HL-60 (cell line): ENCODE data around the gene GIT2.

Experiments used
- POLR2AphosphoS5 ChIP-seq: IDR thresholded peaks from 2 replicates; pipeline ENCODE4 v1.6.1; 2012; ENCODE audit warnings: low read depth
- TF ChIP-seq, protein P1 (sequence below): IDR thresholded peaks from one replicate; pipeline ENCODE4 v1.5.1; 2011; ENCODE audit warnings: low read length, control low read depth, inconsistent platforms; ENCODE audit not compliant: insufficient read depth
- TF ChIP-seq, protein P2 (sequence below): IDR thresholded peaks from 2 replicates; pipeline ENCODE4 v1.6.1; 2012; ENCODE audit warnings: low read depth; ENCODE audit not compliant: insufficient replicate concordance

DNA sequence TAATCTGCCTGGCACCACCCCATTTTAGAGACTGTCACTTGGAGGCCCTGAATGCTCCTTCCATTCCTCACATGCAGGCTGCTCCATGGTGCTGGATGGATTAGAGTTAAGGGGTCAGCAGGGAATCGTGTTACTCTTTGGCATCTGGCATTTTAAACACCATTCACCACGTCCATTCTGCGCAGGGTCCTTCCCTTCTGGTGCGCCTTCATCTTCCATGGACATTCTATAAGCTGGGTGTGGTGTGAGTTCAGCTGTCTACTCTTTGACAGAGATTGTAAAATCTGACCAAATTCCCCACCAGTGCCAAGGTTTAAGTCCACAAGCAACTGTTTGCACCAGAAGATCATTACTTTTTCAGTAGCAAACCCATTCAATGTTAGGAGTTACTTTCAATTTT, 47.8 kb downstream of the GIT2 start:
- TF ChIP-seq, protein P1, sequence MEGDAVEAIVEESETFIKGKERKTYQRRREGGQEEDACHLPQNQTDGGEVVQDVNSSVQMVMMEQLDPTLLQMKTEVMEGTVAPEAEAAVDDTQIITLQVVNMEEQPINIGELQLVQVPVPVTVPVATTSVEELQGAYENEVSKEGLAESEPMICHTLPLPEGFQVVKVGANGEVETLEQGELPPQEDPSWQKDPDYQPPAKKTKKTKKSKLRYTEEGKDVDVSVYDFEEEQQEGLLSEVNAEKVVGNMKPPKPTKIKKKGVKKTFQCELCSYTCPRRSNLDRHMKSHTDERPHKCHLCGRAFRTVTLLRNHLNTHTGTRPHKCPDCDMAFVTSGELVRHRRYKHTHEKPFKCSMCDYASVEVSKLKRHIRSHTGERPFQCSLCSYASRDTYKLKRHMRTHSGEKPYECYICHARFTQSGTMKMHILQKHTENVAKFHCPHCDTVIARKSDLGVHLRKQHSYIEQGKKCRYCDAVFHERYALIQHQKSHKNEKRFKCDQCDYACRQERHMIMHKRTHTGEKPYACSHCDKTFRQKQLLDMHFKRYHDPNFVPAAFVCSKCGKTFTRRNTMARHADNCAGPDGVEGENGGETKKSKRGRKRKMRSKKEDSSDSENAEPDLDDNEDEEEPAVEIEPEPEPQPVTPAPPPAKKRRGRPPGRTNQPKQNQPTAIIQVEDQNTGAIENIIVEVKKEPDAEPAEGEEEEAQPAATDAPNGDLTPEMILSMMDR, result no peak
- TF ChIP-seq, protein P2, sequence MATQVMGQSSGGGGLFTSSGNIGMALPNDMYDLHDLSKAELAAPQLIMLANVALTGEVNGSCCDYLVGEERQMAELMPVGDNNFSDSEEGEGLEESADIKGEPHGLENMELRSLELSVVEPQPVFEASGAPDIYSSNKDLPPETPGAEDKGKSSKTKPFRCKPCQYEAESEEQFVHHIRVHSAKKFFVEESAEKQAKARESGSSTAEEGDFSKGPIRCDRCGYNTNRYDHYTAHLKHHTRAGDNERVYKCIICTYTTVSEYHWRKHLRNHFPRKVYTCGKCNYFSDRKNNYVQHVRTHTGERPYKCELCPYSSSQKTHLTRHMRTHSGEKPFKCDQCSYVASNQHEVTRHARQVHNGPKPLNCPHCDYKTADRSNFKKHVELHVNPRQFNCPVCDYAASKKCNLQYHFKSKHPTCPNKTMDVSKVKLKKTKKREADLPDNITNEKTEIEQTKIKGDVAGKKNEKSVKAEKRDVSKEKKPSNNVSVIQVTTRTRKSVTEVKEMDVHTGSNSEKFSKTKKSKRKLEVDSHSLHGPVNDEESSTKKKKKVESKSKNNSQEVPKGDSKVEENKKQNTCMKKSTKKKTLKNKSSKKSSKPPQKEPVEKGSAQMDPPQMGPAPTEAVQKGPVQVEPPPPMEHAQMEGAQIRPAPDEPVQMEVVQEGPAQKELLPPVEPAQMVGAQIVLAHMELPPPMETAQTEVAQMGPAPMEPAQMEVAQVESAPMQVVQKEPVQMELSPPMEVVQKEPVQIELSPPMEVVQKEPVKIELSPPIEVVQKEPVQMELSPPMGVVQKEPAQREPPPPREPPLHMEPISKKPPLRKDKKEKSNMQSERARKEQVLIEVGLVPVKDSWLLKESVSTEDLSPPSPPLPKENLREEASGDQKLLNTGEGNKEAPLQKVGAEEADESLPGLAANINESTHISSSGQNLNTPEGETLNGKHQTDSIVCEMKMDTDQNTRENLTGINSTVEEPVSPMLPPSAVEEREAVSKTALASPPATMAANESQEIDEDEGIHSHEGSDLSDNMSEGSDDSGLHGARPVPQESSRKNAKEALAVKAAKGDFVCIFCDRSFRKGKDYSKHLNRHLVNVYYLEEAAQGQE, result no peak
- TF ChIP-seq POLR2AphosphoS5, result no peak
